ENCODE data around the gene MRPL11. TPM values are rescaled to one million over a fixed set of nuclear protein-coding genes. Genes with fewer than 3 reads are reported as not detected.
"Not testable (repeated sequence)": the region's sequence is repeated elsewhere in the genome, so short reads cannot be mapped to it uniquely, and the experiment has no call there.

Gene MRPL11
- total RNA-seq, 1 donor from 2014 or later, result 96.2 TPM

DNA sequence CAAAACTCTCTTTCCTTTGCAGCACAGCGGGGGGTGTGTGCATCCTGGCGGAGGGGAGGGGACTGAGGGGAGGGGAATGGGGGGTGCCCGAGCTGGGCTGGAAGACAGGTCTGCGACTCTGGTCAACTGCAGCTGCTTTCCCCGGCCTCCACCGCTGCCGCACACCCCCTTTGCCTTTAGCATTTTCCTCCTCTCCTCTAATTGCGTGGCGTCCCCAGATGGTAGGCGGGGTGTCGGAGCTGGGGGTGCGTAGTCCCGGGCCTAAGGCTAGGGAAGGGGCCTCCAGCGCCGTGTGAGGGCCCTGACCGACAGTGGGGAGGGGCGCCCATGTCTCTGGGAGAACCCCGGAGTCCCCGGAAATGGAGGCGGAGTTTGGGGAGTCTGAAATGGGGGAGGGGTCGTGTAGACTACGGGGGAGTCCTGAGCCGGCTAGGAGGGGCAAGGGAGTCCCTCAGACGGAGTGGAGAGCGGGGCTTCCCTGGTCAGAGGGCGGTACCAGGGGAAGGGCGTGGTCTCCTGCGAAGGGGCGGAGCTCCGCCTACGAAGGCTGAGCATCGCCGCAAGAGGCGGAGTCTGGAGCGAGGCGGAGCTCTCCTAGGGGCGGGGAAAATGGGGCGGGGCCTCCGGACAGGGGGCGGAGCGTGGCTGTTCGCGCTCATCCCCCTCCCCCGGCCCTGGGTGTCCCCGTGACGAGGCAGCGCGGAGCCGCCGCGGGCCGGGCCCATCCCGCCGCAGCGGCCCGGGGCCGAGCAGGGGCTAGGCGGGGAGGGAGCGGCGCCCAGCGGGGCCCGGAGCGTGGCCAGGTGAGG, 27.8 kb upstream of the MRPL11 start, which contains the start of gene PELI3:
Gene PELI3, plus strand, starts transcription at position 681 of the 809 bp plus-strand sequence. CDS start 1,224 bp downstream, outside the sequence.
- peak within 1 kb of the TSS; percentile 77 to 92 for H3K4me3 ChIP-seq
- H3K36me3 ChIP-seq, result peaks cover 3 to 9% of the 10 kb centered on the region in 2 donors
- H3K27ac ChIP-seq, result peak within 1 kb of the TSS; percentile 66 to 69
- H3K27me3 ChIP-seq, result no peaks in the 10 kb centered on the region
- intact Hi-C loops (cut with DNase I), result loop anchor here (1.0 to 5.0 kb wide), 4 partner anchors 14 to 376 kb away; partner anchors contain the start of genes DPP3, MRPL11 and RCE1
- peaks cover 10 to 14% of the 10 kb centered on the region in 2 donors for H3K4me1 ChIP-seq
- no peaks in the 10 kb centered on the region for H3K9me3 ChIP-seq
- TF ChIP-seq, protein P1, sequence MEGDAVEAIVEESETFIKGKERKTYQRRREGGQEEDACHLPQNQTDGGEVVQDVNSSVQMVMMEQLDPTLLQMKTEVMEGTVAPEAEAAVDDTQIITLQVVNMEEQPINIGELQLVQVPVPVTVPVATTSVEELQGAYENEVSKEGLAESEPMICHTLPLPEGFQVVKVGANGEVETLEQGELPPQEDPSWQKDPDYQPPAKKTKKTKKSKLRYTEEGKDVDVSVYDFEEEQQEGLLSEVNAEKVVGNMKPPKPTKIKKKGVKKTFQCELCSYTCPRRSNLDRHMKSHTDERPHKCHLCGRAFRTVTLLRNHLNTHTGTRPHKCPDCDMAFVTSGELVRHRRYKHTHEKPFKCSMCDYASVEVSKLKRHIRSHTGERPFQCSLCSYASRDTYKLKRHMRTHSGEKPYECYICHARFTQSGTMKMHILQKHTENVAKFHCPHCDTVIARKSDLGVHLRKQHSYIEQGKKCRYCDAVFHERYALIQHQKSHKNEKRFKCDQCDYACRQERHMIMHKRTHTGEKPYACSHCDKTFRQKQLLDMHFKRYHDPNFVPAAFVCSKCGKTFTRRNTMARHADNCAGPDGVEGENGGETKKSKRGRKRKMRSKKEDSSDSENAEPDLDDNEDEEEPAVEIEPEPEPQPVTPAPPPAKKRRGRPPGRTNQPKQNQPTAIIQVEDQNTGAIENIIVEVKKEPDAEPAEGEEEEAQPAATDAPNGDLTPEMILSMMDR (IDR thresholded peaks at IDR 0.05), result no peak
- DNase-seq (ENCODE audit: low spot score in 2 of 2), result peak; percentile 59 to 96

DNA sequence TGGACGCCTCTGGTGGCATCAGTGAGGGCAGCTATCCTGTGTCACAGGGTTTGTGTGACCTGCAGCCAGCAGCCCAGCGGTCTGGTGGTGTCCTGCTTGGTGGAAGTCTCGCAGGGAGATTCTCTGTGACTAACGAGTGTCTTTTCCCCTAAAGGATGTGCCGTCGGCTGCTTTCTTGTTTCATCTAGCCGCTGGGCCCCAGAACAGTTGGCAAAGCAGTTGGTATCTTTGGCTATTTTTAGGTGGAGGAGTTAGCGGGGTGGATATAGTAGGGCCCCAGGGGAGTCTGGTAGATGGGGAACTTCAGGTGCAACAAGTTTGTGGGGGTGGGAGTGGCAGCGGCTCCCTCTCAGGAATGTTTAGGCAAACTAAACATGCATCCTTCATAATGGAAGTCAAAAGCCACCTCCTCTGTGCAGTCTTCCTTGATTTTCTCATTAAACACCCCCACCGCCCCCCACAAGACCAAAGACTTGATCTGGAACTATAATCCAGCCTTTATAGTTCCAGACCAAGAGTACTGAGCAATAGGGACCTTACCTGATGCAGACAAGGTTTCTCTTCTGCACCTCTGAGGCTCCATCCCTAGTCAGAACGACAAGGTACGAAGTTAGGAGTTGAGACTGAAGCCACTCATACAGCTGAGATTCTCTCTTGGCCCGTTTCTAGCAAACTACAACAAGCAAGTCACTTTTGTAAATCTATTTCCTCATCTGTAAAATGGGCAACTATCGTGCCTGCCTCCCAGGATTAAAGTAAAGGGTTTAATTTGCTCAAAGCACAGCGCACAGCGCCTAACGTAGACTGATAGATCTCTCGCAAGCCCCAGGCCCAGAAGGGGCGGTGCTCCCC, 27.0 kb upstream of the MRPL11 start:
- Histone ChIP-seq H3K27me3 (no peaks in the 10 kb centered on the region), H3K27ac (peak overlapping the region; percentile 66 to 69), H3K36me3 (peaks cover 0 to 4% of the 10 kb centered on the region in 2 donors), H3K4me1 (peaks cover 10 to 14% of the 10 kb centered on the region in 2 donors), H3K9me3 (no peaks in the 10 kb centered on the region), H3K4me3 (peak overlapping the region; percentile 77 to 92)
- no peak for DNase-seq (ENCODE audit: low spot score in 2 of 2)
- intact Hi-C loops (cut with DNase I), result loop anchor here (1.0 to 5.0 kb wide), 4 partner anchors 15 to 377 kb away; partner anchors contain the start of genes DPP3, MRPL11 and RCE1
- TF ChIP-seq, protein P1 (IDR thresholded peaks at IDR 0.05), result no peak

DNA sequence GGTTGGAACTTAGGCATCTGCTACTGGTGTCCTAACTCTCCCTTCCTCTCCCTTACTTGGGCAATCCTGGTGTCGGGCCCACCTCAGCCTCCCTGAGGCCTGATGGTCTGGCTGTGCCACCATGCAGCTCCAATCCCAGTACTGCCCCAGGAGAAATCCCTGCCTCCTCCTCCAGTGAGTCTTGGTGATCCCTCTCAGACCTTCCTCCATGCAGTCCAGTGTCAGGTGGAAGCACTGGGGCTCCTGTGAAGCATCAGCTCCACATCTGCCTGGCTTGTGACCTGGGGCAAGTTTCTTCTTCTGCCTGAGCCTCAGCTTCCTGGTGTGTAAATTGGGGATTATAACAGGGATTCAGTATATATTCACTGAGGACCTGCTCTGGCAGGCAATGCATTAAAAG, 26.3 kb upstream of the MRPL11 start:
- intact Hi-C loops (cut with DNase I), result loop anchor here (5.0 kb wide), 1 partner anchor 377 kb away; the partner anchor contains the start of gene RCE1

DNA sequence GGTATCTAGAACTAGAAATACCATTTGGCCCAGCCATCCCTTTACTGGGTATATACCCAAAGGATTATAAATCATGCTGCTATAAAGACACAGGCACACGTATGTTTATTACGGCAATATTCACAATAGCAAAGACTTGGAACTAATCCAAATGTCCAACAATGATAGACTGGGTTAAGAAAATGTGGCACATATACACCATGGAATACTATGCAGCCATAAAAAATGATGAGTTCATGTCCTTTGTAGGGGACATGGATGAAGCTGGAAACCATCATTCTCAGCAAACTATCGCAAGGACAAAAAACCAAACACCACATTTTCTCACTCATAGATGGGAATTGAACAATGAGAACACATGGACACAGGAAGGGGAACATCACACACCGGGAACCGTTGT, 25.5 kb upstream of the MRPL11 start:
- H3K9me3 ChIP-seq; intact Hi-C loops (cut with DNase I); DNase-seq (ENCODE audit: low spot score in 2 of 2); H3K36me3 ChIP-seq; H3K27me3 ChIP-seq; H3K27ac ChIP-seq; H3K4me3 ChIP-seq: not testable (repeated sequence)
- H3K4me1 ChIP-seq, result peaks cover 10 to 14% of the 10 kb centered on the region in 2 donors

More for the DNA sequence above, 26.3 kb upstream of the MRPL11 start:
- TF ChIP-seq, protein P1 (IDR thresholded peaks at IDR 0.05), result no peak
- H3K4me3 ChIP-seq, result no peak overlapping the region
- no peaks in the 10 kb centered on the region for H3K27me3 ChIP-seq
- H3K4me1 ChIP-seq, result peaks cover 10 to 14% of the 10 kb centered on the region in 2 donors
- no peaks in the 10 kb centered on the region for H3K36me3 ChIP-seq
- no peak overlapping the region for H3K27ac ChIP-seq
- DNase-seq (ENCODE audit: low spot score in 2 of 2), result no peak
- H3K9me3 ChIP-seq, result no peaks in the 10 kb centered on the region

DNA sequence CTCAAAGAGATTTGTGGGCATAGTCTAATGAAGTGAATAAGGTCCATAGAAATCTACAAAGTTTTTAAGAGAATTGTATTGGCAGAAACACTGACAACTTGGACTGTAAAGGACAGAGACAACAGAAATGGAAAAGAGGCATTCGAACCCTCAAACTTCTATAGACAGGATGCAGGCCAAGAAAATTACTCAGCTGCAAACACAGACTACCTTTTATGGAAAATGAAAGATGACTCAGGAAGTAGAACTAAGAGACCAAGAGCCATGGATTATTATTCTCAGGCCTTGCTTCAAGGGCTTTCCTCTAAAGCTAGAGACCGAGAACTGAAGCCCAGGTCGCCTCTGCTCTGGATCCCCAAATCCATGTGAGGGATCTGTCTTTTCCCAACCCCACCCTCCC, 24.3 kb upstream of the MRPL11 start:
- Histone ChIP-seq H3K4me1 (peaks cover 10 to 13% of the 10 kb centered on the region in 2 donors), H3K9me3 (no peaks in the 10 kb centered on the region), H3K27me3 (no peaks in the 10 kb centered on the region), H3K27ac (no peak overlapping the region), H3K36me3 (no peaks in the 10 kb centered on the region), H3K4me3 (no peak overlapping the region)
- TF ChIP-seq, protein P1 (IDR thresholded peaks at IDR 0.05), result no peak
- intact Hi-C loops (cut with DNase I), result no loop called here
- no peak for DNase-seq (ENCODE audit: low spot score in 2 of 2)

All from ascending aorta (tissue), 2 donors.